Skeletal muscle cell (primary cell): ENCODE results near the gene MYOG.

ENCODE experiments used
- DNase-seq: peaks from one replicate; pipeline ENCODE4 v3.0.0-alpha.2; 2010; ENCODE audit warnings: low read depth
- H3K4me3 ChIP-seq: 2 replicates; pipeline ENCODE4 v1.5.1; 2011; ENCODE audit warnings: low read depth, mild to moderate bottlenecking, control low read depth, low read length, moderate library complexity

MYOG gene

GRCh38 chr1:203120325-203121153 is 34.7 kb upstream of the MYOG start:
- no peak overlapping the region for H3K4me3 ChIP-seq
- no peak for DNase-seq

DNA sequence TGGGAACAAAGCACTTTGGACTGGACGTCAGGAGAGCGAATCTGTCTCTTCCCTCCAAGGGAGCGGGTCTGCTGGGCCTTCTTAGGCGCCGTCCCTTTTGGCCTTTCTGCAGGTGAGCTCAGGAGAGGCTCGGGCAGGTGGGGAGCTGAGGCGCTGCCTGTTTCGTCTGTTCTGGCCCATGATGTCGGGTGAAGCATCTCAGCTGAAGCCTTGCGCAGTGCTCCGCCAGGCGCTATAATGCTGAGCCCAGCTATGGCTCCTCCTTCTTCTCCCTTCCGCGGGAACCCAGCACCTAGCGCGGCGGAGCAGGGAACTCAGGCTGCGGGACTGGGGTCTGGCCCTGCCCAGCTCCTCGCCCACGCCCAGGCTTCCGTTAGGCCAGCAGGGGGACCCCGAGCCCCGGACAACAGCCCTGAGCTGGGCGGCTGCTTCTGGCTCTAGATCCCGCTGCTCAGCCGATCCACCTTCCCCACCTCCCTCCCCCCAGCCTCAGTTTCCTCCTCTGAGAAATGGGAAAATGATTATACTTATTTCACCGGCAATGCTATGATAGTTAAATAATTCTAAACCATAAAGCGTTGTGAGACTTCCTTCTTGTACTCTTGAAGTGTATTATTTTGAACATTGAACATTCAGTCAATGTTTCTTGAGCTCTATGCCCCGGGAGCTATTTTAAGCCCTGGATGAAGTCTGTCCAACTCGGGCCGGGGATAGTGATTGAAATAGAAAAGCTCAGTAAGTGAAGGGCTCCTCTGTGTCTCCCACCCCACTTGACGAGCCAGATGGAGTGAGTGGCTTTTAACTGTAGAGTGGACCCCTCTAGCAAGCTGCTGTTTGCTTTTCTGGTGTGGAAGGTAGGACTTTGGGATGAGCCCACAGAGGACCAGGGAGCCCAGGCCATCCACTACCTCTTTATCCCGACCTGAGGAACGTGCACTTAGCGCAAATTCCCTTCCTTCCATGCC is 32.1 kb upstream of the MYOG start:
- peak; percentile 16 for DNase-seq

GRCh38 chr1:203116091-203116820 is 30.4 kb upstream of the MYOG start:
- no peak overlapping the region for H3K4me3 ChIP-seq
- peak; percentile 49 for DNase-seq

More for the DNA sequence above, 32.1 kb upstream of the MYOG start:
- H3K4me3 ChIP-seq: no peak overlapping the region

DNA sequence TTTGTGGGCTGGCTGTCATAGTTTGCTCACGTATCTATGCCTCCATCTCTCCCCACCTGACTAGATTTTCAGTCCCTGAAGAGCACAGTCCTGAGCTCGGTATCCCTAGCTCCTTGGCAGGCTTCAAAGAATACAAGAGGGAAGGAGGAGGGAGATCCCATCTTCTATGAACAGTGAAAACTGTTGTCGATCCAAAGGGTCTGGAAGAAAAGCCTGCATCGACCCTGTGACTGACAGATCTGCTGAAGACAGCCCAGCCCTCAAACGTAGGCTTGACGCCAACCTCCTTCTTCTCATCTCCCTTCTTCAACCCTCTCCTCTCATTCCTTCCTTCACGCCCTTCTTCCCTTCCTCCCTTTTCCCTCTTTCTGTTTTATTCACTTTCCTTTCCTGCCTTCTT is 28.4 kb upstream of the MYOG start:
- no peak for DNase-seq
- H3K4me3 ChIP-seq: no peak overlapping the region

DNA sequence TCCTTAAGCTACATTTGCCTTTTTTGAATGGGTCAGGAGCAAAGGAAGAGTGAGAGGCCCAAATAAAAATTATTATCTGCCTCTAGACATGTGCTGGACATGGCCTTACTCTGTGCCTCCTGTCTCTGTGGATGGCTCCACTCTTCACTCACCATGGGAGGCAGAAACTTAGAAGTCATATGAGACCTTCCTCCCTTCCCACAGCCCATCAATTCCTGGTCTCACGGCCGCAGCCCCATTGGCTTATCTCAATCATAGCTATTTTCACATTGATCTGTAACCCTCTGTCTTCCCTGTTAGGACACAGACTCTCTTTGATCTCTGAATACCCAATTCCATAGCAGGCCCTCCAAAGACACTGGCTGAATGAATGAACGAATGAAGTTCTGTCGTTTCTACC is 27.5 kb upstream of the MYOG start:
- no peak for DNase-seq
- H3K4me3 ChIP-seq: no peak overlapping the region

GRCh38 chr1:203112475-203112874 is 26.7 kb upstream of the MYOG start:
- DNase-seq: no peak
- no peak overlapping the region for H3K4me3 ChIP-seq

- no peak overlapping the region for H3K4me3 ChIP-seq
- no peak for DNase-seq
Observed at GRCh38 chr1:203104789-203105390, 19.1 kb upstream of the MYOG start.

- no peak for DNase-seq
- H3K4me3 ChIP-seq: no peak overlapping the region
Observed at GRCh38 chr1:203103829-203104495, 18.1 kb upstream of the MYOG start.

- DNase-seq: no peak
- no peak overlapping the region for H3K4me3 ChIP-seq
Observed at GRCh38 chr1:203103216-203103615, 17.4 kb upstream of the MYOG start.

DNA sequence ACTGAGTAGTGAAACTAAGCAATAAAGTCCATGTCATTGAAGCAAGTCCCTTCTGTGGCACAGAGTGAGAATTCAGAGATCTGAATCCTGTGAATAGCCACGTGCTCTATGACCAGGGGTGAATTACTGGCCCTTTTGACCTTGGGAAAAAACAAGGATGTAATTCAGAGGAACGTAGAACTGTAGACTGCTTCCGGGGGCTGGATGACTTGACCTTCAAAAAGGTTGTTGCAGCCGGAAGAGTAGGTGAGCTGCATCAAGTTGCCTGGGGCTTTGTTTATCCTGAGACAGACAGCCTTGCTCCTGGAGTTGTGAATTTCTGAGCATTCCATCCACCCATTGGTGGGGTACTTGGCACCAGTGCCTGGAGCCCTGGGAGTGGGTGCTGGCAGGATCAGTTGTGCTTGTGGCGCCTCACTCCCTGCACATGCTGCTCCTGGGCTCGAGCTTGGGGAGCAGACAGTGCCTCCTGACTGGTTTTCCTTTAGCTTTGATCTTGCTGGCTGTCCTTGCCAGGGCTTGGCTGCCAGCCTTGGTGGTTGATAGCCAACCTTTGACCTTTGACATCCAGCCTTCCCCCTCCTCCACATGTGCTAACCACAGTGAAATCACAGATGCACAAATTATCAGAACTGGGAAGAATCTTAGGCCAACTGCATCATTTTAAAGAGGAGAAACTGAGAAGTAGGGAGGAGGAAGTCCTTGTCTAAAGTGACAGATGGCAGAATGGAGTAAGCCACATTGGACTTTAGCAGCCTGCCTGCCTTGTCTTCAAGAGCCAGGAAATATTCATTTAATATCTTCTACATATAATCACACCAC is 16.2 kb upstream of the MYOG start:
- DNase-seq: no peak
- H3K4me3 ChIP-seq: no peak overlapping the region

GRCh38 chr1:203100516-203100869 is 14.7 kb upstream of the MYOG start:
- no peak for DNase-seq
- no peak overlapping the region for H3K4me3 ChIP-seq

GRCh38 chr1:203099805-203100515 is 14.1 kb upstream of the MYOG start:
- H3K4me3 ChIP-seq: no peak overlapping the region
- no peak for DNase-seq

DNA sequence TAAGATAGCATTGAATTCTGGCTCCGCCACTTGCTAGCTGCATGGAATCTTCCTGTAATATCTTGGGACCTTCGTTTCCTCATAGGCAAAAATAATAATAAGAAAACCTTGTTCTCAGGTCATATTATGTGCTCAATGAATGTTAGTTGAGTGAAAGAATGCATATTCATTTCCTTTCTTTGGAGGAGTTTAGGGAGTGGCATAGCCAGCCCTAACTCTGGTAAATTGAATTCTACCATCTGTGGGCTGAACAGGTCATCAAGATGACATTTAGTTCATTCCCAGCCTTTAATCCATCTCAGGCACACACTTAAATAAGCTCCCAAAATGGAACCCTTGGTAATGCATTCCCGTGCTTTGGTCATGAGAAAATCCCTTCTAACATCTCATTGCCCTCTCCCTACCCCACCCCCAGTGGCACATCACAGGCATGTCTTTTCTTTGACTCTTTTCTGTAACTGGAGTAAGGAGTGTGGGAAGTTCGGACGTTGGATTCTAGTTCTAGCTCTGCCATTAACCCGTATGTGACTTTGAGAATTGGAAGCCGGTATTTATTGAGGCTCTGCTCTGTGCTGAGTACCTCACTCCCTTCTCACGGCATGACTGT is 13.2 kb upstream of the MYOG start:
- no peak overlapping the region for H3K4me3 ChIP-seq
- DNase-seq: no peak

- no peak for DNase-seq
- no peak overlapping the region for H3K4me3 ChIP-seq
Observed at GRCh38 chr1:203098445-203098844, 12.6 kb upstream of the MYOG start.

DNA sequence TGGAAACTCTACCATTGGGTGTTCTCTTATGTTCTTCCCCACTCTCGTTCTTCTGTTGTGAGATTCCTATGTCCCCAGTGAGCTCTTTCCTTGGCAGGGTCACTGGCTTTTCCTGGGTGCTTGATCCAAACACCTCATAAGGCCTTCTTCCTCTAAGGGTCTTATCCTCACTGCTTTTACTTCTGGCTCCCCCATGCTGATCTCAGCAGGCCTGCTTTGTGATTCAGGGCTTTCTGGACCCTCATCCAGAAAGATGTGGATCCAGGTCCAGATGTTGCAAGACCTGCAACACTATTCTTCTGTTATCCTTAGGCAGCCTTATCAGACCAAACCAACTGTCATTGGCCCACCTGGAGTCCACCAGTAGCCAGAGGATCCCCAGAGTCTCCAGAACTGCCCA is 11.2 kb upstream of the MYOG start:
- H3K4me3 ChIP-seq: no peak overlapping the region
- no peak for DNase-seq

GRCh38 chr1:203096566-203096965 is 10.8 kb upstream of the MYOG start:
- H3K4me3 ChIP-seq: no peak overlapping the region
- no peak for DNase-seq

- DNase-seq: no peak
- no peak overlapping the region for H3K4me3 ChIP-seq
Observed at GRCh38 chr1:203095061-203095690, 9.4 kb upstream of the MYOG start.
